NK-92 (cell line): ENCODE measurements around the gene HS3ST1.

Experiments
- DNase-seq: peaks from one replicate; lab custom pipeline; 2025; ENCODE audit not compliant: unreplicated experiment; lab: John Stamatoyannopoulos, UW

The HS3ST1 gene

GRCh38 chr4:11435557-11435956 lies 6.9 kb upstream of the HS3ST1 start:
- DNase-seq = no peak

- no peak for DNase-seq
Measured at GRCh38 chr4:11431111-11431510, 2.4 kb upstream of the HS3ST1 start.

- DNase-seq = no peak
Measured at GRCh38 chr4:11430536-11430935, 1.8 kb upstream of the HS3ST1 start.

GRCh38 chr4:11429699-11430045 lies 978 bp upstream of the HS3ST1 start:
- DNase-seq = no peak

GRCh38 chr4:11428899-11429698 lies 405 bp upstream of the HS3ST1 start:
- DNase-seq = no peak

GRCh38 chr4:11427121-11427996 lies 1.3 kb downstream of the HS3ST1 start:
- no peak for DNase-seq

GRCh38 chr4:11426731-11427120 lies 2.0 kb downstream of the HS3ST1 start:
- no peak for DNase-seq

- no peak for DNase-seq
Measured at GRCh38 chr4:11426003-11426402, 2.7 kb downstream of the HS3ST1 start.

GRCh38 chr4:11424856-11425255 lies 3.8 kb downstream of the HS3ST1 start:
- no peak for DNase-seq

GRCh38 chr4:11424000-11424399 lies 4.7 kb downstream of the HS3ST1 start:
- no peak for DNase-seq

GRCh38 chr4:11423465-11423864 lies 5.2 kb downstream of the HS3ST1 start:
- no peak for DNase-seq

GRCh38 chr4:11421116-11421515 lies 7.6 kb downstream of the HS3ST1 start:
- DNase-seq = no peak

GRCh38 chr4:11420327-11420726 lies 8.4 kb downstream of the HS3ST1 start:
- DNase-seq = no peak

GRCh38 chr4:11418610-11419009 lies 10.1 kb downstream of the HS3ST1 start:
- DNase-seq = no peak

- no peak for DNase-seq
Measured at GRCh38 chr4:11416767-11417113, 12.0 kb downstream of the HS3ST1 start.

- DNase-seq = no peak
Measured at GRCh38 chr4:11416071-11416766, 12.5 kb downstream of the HS3ST1 start.

- DNase-seq = no peak
Measured at GRCh38 chr4:11415409-11416070, 13.2 kb downstream of the HS3ST1 start.

GRCh38 chr4:11412211-11412610 lies 16.5 kb downstream of the HS3ST1 start:
- no peak for DNase-seq

GRCh38 chr4:11409632-11410031 lies 19.1 kb downstream of the HS3ST1 start:
- no peak for DNase-seq

GRCh38 chr4:11408233-11408967 lies 20.3 kb downstream of the HS3ST1 start:
- DNase-seq = no peak

- no peak for DNase-seq
Measured at GRCh38 chr4:11407551-11407950, 21.1 kb downstream of the HS3ST1 start.
